Measurements from ENCODE around the gene FHOD3. TPM values are rescaled to one million over a fixed set of nuclear protein-coding genes. Genes with fewer than 3 reads are reported as not detected.

Gene FHOD3
- total and polyA plus RNA-seq, 2 of the 8 experiments (the other 6 are each of a cell fraction or from before 2014, with no cell fraction given) = 9.7 to 10.5 TPM

- Histone ChIP-seq H2BK20ac (ENCODE audit: low read length) (no peak overlapping the region), H4K5ac (ENCODE audit: insufficient read length, low read depth, low read length) (no peak overlapping the region), H2BK5ac (ENCODE audit: low read depth, low read length) (no peak overlapping the region), H3K4me2 (ENCODE audit: insufficient read depth in 1 of 2, low read depth in 2 of 2, low read length in 2 of 2) (no peak overlapping the region), H3K27ac (ENCODE audit: low read depth, low read length) (no peak overlapping the region), H4K91ac (replicated peaks; ENCODE audit: insufficient read length, low read length) (no peak overlapping the region), H3K4me3 (ENCODE audit: extremely low read depth in 1 of 4, insufficient read depth in 2 of 4, low read depth in 3 of 4, low read length in 4 of 4) (no peak overlapping the region), H3K56ac (replicated peaks; ENCODE audit: insufficient read length, low read depth, low read length) (no peak overlapping the region), H3K9ac (replicated peaks in 1 of 4; ENCODE audit: extremely low read depth in 1 of 4, low read depth in 3 of 4, low read length in 3 of 4) (no peak overlapping the region), H3K9me3 (ENCODE audit: insufficient read depth in 2 of 2, low read depth in 1 of 2, low read length in 1 of 2) (no peaks in the 10 kb centered on the region), H3K23me2 (ENCODE audit: low read depth, low read length) (no peaks in the 10 kb centered on the region), H3K79me2 (ENCODE audit: control insufficient read depth in 1 of 2, insufficient read depth in 2 of 2, low read length in 2 of 2) (no peaks in the 10 kb centered on the region), H3K27me3 (replicated peaks in 1 of 4; ENCODE audit: control insufficient read depth in 3 of 4, extremely low read depth in 1 of 4, insufficient read depth in 3 of 4, low read length in 3 of 4) (no peaks in the 10 kb centered on the region), H3K4ac (replicated peaks; ENCODE audit: insufficient read length, low read depth, low read length) (no peak overlapping the region), H3K23ac (ENCODE audit: insufficient read length) (no peak overlapping the region), H2BK12ac (ENCODE audit: low read depth, low read length) (no peak overlapping the region), H2AFZ (ENCODE audit: low read length) (no peak overlapping the region), H2BK15ac (ENCODE audit: low read length) (no peak overlapping the region), H2BK120ac (replicated peaks; ENCODE audit: low read depth, low read length) (no peak overlapping the region), H3K79me1 (ENCODE audit: low read depth, low read length) (no peaks in the 10 kb centered on the region), H2AK5ac (ENCODE audit: low read depth, low read length) (no peak overlapping the region), H4K20me1 (replicated peaks in 1 of 2; ENCODE audit: control insufficient read depth in 1 of 2, insufficient read depth in 2 of 2, low read length in 2 of 2) (no peaks in the 10 kb centered on the region), H3K36me3 (ENCODE audit: control insufficient read depth in 2 of 4, insufficient read depth in 4 of 4, low read length in 3 of 4) (peaks cover 0 to 2% (median 0%) of the 10 kb centered on the region in 4 experiments; a peak in 1 of 8 replicates), H3K14ac (ENCODE audit: insufficient read length) (no peak overlapping the region), H3K4me1 (replicated peaks in 1 of 4; ENCODE audit: control insufficient read depth in 3 of 4, insufficient read depth in 4 of 4, low read length in 3 of 4) (no peaks in the 10 kb centered on the region), H3K18ac (ENCODE audit: extremely low read depth, low read length) (no peak overlapping the region), H4K8ac (ENCODE audit: extremely low read depth, insufficient read depth, low read length) (no peak overlapping the region)
- 96% methylated on average over 4 of the region's 4 CpGs; no CpG with 5 or more reads in 1 of the 2 experiments for WGBS, 2 experiments (ENCODE audit: extremely low coverage in 1 of 2, insufficient coverage in 1 of 2, insufficient read length in 1 of 2, insufficient replicate concordance in 2 of 2, low coverage in 1 of 2, low lambda C conversion rate in 2 of 2, missing lambda C conversion rate in 1 of 2)
- CTCF ChIA-PET (ENCODE audit: partially characterized antibody) = no interaction called here
- POLR2A ChIA-PET (ENCODE audit: partially characterized antibody) = no interaction called here
- no peak for FAIRE-seq
- DNase-seq (ENCODE audit: low read depth in 1 of 2, low spot score in 2 of 2) = no peak
- no peak for TF ChIP-seq BACH1 (IDR thresholded peaks at IDR 0.05; ENCODE audit: low read length)
- no peak for TF ChIP-seq YY1 (IDR thresholded peaks at IDR 0.05; ENCODE audit: low read depth, low read length)
- no peak for TF ChIP-seq CREB1 (IDR thresholded peaks at IDR 0.05)
- no peak for TF ChIP-seq TCF12 (IDR thresholded peaks at IDR 0.05; ENCODE audit: low read depth, low read length)
- no peak for TF ChIP-seq CTCF (IDR thresholded peaks at IDR 0.05; ENCODE audit: control extremely low read depth in 1 of 3, insufficient read depth in 1 of 3, low read depth in 1 of 3, low read length in 3 of 3)
- TF ChIP-seq SUZ12 (IDR thresholded peaks at IDR 0.05; ENCODE audit: low read length) = no peak
- TF ChIP-seq CBX8 (IDR thresholded peaks at IDR 0.05; ENCODE audit: borderline replicate concordance, low read depth, low read length) = no peak
- no peak for TF ChIP-seq SP4 (IDR thresholded peaks at IDR 0.05; ENCODE audit: low read length)
- TF ChIP-seq JUND (IDR thresholded peaks at IDR 0.05; ENCODE audit: low read length) = no peak
- TF ChIP-seq ATF3 (IDR thresholded peaks at IDR 0.05; ENCODE audit: insufficient read depth, low read depth, low read length) = no peak
- TF ChIP-seq RAD21 (IDR thresholded peaks at IDR 0.05 in 1 of 2, conservative IDR thresholded peaks at IDR 0.05 in 1 of 2; ENCODE audit: low read depth in 2 of 2, low read length in 2 of 2) = no peak
- TF ChIP-seq SIX5 (IDR thresholded peaks at IDR 0.05; ENCODE audit: low read depth, low read length) = no peak
- TF ChIP-seq CHD2 (IDR thresholded peaks at IDR 0.05; ENCODE audit: low read length) = no peak
Observed at GRCh38 chr18:36775396-36775795, 477.9 kb downstream of the FHOD3 start.
